Epithelial cell of proximal tubule (primary cell): ENCODE measurements around the gene GRXCR1. TPM values are rescaled to one million over a fixed set of nuclear protein-coding genes. Genes with fewer than 3 reads are reported as not detected.
A peak's percentile ranks its signal among the peaks of the same experiment; 100 is the strongest.

Experiments
- DNase-seq: peaks from one replicate; pipeline ENCODE4 v3.0.0-alpha.2; 2011; ENCODE audit warnings: low read depth
- H3K4me3 ChIP-seq: 2 replicates; pipeline ENCODE4 v1.5.1; 2011; ENCODE audit warnings: low read depth, mild to moderate bottlenecking, low read length
- total RNA-seq: library from RNA; depleted of rRNA; stranded (reverse); fragments of >200 nt; gene quantifications from 2 replicates; pipeline ENCODE4 v1.2.3, GENCODE V29; 2015
- TF ChIP-seq, protein P1 (sequence below): conservative IDR thresholded peaks from 2 replicates; pipeline ENCODE4 v1.5.1; 2012; ENCODE audit warnings: low read depth, mild to moderate bottlenecking, low read length

Gene GRXCR1
- total RNA-seq = not detected in 2 replicates

- TF ChIP-seq, protein P1, sequence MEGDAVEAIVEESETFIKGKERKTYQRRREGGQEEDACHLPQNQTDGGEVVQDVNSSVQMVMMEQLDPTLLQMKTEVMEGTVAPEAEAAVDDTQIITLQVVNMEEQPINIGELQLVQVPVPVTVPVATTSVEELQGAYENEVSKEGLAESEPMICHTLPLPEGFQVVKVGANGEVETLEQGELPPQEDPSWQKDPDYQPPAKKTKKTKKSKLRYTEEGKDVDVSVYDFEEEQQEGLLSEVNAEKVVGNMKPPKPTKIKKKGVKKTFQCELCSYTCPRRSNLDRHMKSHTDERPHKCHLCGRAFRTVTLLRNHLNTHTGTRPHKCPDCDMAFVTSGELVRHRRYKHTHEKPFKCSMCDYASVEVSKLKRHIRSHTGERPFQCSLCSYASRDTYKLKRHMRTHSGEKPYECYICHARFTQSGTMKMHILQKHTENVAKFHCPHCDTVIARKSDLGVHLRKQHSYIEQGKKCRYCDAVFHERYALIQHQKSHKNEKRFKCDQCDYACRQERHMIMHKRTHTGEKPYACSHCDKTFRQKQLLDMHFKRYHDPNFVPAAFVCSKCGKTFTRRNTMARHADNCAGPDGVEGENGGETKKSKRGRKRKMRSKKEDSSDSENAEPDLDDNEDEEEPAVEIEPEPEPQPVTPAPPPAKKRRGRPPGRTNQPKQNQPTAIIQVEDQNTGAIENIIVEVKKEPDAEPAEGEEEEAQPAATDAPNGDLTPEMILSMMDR = no peak
- DNase-seq = no peak
- H3K4me3 ChIP-seq = no peak within 1 kb of the TSS
Measured at GRCh38 chr4:42892413-42892812, at the start of gene GRXCR1. Gene GRXCR1 (plus strand): TSS chr4:42892713. CDS start chr4:42893267, 554 bp downstream.

DNA sequence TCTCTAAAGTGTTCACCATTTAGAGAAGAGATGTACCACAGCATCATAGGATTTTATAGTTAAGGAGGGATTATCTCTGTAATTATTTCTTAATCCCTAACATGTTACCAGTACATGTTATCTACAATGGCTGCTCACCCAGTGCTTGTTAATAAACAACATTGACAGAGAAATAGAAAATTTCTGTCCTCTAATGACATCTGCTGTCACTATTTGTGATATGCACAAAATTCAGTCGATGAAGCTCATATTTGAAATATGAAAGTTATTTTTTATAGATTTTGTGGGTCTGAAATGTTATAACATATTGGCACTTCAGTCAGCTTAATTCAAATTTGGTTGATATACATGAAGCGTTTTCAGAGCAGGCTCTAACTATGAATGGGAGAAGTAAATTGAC is 48.8 kb upstream of the GRXCR1 start:
- H3K4me3 ChIP-seq = no peak overlapping the region
- TF ChIP-seq, protein P1 = no peak
- no peak for DNase-seq

GRCh38 chr4:42844422-42845070 is 48.0 kb upstream of the GRXCR1 start:
- H3K4me3 ChIP-seq = no peak overlapping the region
- DNase-seq = no peak
- TF ChIP-seq, protein P1 = no peak

GRCh38 chr4:42845586-42845985 is 46.9 kb upstream of the GRXCR1 start:
- no peak overlapping the region for H3K4me3 ChIP-seq
- no peak for DNase-seq
- TF ChIP-seq, protein P1 = no peak

DNA sequence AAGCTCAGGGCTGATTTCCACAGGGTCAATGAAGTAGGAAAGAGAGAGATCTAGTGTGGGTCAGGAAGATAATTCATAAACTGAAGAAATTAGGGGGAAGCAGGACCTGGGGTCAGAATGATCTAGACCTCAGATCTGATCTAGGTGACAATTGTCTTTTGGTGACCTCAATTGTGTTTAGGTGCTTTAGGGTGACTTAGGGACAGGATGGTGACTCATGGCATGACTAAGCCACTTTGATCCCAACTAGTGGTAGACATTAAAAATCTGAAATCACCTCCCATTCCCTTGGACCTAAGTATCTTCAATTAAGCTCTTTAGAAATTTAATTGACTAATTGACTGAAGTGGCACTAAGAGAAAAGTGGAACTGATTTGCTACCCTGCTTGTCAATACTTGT is 36.7 kb upstream of the GRXCR1 start:
- no peak overlapping the region for H3K4me3 ChIP-seq
- DNase-seq = no peak
- TF ChIP-seq, protein P1 = no peak

DNA sequence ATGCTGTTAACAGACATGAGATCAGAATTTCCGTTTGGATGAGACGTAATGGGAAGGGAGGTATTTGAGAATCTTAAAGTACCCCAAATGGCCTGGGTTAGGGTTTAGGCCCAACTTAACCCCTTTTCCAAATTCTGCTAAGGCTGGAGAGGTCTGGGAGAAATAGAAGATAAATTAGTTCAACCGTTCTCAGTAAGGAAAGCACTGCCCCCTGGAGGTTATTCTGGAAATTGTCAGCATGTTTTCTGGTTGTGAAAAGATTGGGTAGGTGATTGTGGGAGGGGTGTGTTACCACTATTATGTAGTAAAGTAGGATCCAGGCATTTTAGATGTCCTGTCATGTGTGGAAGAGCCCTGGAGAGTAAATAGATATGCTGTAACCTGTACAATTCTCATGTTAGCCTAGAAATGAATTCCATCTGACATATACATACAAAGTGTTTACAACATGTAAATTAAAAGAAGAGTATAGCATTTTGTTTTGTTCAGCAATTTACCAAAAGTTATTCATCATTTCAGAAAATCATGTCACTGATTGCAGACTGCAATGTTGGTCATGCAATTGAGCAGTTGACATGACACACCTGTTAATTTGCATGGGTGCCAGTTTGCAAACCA is 26.8 kb upstream of the GRXCR1 start:
- DNase-seq = peak; percentile 25
- TF ChIP-seq, protein P1 = peak; percentile 81
- no peak overlapping the region for H3K4me3 ChIP-seq

DNA sequence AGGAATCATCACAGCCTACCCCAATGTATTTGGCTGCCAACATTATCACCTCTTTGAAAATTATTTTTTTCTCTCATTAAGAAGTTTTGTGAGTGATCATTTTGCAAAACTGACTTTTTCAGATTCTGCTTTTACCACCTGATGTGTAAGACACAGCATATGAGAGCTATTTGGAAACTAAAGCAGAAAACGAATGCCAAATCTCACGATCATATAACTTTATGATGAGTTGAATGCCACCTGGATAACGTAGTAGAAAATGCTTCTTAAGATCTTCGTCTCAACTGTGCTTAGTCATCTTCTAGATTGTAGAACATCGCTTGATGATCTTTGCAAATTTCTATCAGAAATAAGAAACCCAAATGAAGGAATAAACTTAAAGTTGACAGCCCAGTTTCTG is 21.3 kb upstream of the GRXCR1 start:
- no peak overlapping the region for H3K4me3 ChIP-seq
- TF ChIP-seq, protein P1 = no peak
- no peak for DNase-seq
